Liver (tissue), 9 donors: ENCODE data around the gene TMEM114. TPM values are rescaled to one million over a fixed set of nuclear protein-coding genes. Genes with fewer than 3 reads are reported as not detected.

Experiments
- DNase-seq: peaks from one replicate; pipeline ENCODE4 v3.0.0-alpha.2; 2017; ENCODE audit warnings: low spot score
- H3K27ac ChIP-seq, 2 donors: one replicate each; pipeline ENCODE4 v1.7.0; 2013; ENCODE audit warnings: inconsistent platforms in 2 of 2, low read length in 2 of 2, control low read depth in 1 of 2, low read depth in 1 of 2, mild to moderate bottlenecking in 1 of 2
- H3K27me3 ChIP-seq, 4 donors: one replicate each; pipeline versions ENCODE4 v1.6.1 to v1.7.0; 2013; ENCODE audit warnings: low read length in 3 of 4, inconsistent platforms in 1 of 4, mild to moderate bottlenecking in 1 of 4, moderate library complexity in 1 of 4; ENCODE audit not compliant: control insufficient read depth in 4 of 4, insufficient read depth in 4 of 4
- H3K36me3 ChIP-seq, 4 donors: one replicate each; pipeline versions ENCODE4 v1.6.1 to v1.7.0; 2013; ENCODE audit warnings: low read length in 3 of 4, mild to moderate bottlenecking in 3 of 4, low read depth in 1 of 4, moderate library complexity in 1 of 4; ENCODE audit not compliant: control insufficient read depth in 4 of 4, insufficient read depth in 3 of 4
- H3K4me1 ChIP-seq, 4 donors: one replicate each; pipeline versions ENCODE4 v1.6.1 to v1.7.0; 2013; ENCODE audit warnings: low read length in 3 of 4, mild to moderate bottlenecking in 3 of 4, moderate library complexity in 1 of 4; ENCODE audit not compliant: control insufficient read depth in 4 of 4, insufficient read depth in 4 of 4
- H3K4me3 ChIP-seq, 3 donors: one replicate each; pipeline versions ENCODE4 v1.6.1 to v1.7.0; 2013; ENCODE audit warnings: low read length in 3 of 3, control low read depth in 1 of 3, low read depth in 1 of 3, mild to moderate bottlenecking in 1 of 3
- H3K9ac ChIP-seq, 2 donors: one replicate each; pipeline ENCODE4 v1.7.0; 2013; ENCODE audit warnings: low read length in 2 of 2, mild to moderate bottlenecking in 2 of 2, moderate library complexity in 2 of 2, control low read depth in 1 of 2, low read depth in 1 of 2
- H3K9me3 ChIP-seq, 4 donors: one replicate each; pipeline versions ENCODE4 v1.6.1 to v1.7.0; 2013; ENCODE audit warnings: low read length in 3 of 4; ENCODE audit not compliant: control insufficient read depth in 4 of 4
- EGR1 ChIP-seq, 2 donors: IDR thresholded peaks; 2 replicates each; pipeline ENCODE4 v1.6.1; 2016 to 2018; ENCODE audit warnings: antibody characterized with exemption in 2 of 2, low read depth in 2 of 2
- FOXA1 ChIP-seq: IDR thresholded peaks from 2 replicates; pipeline ENCODE4 v1.6.1; 2016; ENCODE audit warnings: antibody characterized with exemption
- FOXA2 ChIP-seq: IDR thresholded peaks from 2 replicates; pipeline ENCODE4 v1.6.1; 2016; ENCODE audit warnings: antibody characterized with exemption
- HNF4A ChIP-seq, 2 donors: conservative IDR thresholded peaks; 2 replicates each; pipeline ENCODE4 v1.6.1; 2016; ENCODE audit warnings: antibody characterized with exemption in 2 of 2, mild to moderate bottlenecking in 2 of 2
- HNF4G ChIP-seq: IDR thresholded peaks from 2 replicates; pipeline ENCODE4 v1.6.1; 2016; ENCODE audit warnings: antibody characterized with exemption
- NR2F2 ChIP-seq: IDR thresholded peaks from 2 replicates; pipeline ENCODE4 v1.6.1; 2016; ENCODE audit warnings: antibody characterized with exemption
- RAD21 ChIP-seq, 2 donors: IDR thresholded peaks; 2 replicates each; pipeline ENCODE4 v1.6.1; 2016; ENCODE audit warnings: antibody characterized with exemption in 2 of 2, mild to moderate bottlenecking in 2 of 2
- RXRA ChIP-seq, 2 donors: IDR thresholded peaks; 2 replicates each; pipeline ENCODE4 v1.6.1; 2017 to 2018; ENCODE audit warnings: antibody characterized with exemption in 2 of 2, mild to moderate bottlenecking in 1 of 2
- SP1 ChIP-seq: IDR thresholded peaks from 2 replicates; pipeline ENCODE4 v1.6.1; 2018; ENCODE audit warnings: antibody characterized with exemption, mild to moderate bottlenecking
- TAF1 ChIP-seq: conservative IDR thresholded peaks from 2 replicates; pipeline ENCODE4 v1.6.1; 2016; ENCODE audit warnings: antibody characterized with exemption, mild to moderate bottlenecking
- YY1 ChIP-seq: IDR thresholded peaks from 2 replicates; pipeline ENCODE4 v1.6.1; 2016; ENCODE audit warnings: antibody characterized with exemption, mild to moderate bottlenecking
- WGBS: extraction: QIAGEN DNeasy Blood & Tissue Kit; methylation state at CpG from one replicate; pipeline ENCODE4 v1.1.7; 2013; 5-methylcytosine and 5-hydroxymethylcytosine counted together
- polyA plus RNA-seq, 2 donors: library from polyadenylated mRNA; stranded (reverse) in 1 of 2; unstranded in 1 of 2; fragments of 200-250 nt in 1 of 2; fragments of >200 nt in 1 of 2; fragmentation: Nextera tagmentation in 1 of 2; extraction: Ambion mirVana in 1 of 2; gene quantifications; one replicate each; pipeline versions ENCODE4 v1.2.1 to v1.2.3, GENCODE V29; 2013 to 2015
- total RNA-seq, 2 donors: library from RNA; depleted of rRNA; stranded (reverse); fragments of >200 nt; gene quantifications; one replicate each; pipeline ENCODE4 v1.2.3, GENCODE V29; 2014
- TF ChIP-seq, protein P1 (sequence below): fragments of 150-350 bp; IDR thresholded peaks from 2 replicates; pipeline ENCODE4 v1.5.1; 2017; ENCODE audit warnings: improper control_type of control experiment, low read depth, low read length; ENCODE audit not compliant: missing input control
- TF ChIP-seq, protein P2 (sequence below): IDR thresholded peaks from 2 replicates; pipeline ENCODE4 v1.6.1; 2016; ENCODE audit warnings: antibody characterized with exemption
- TF ChIP-seq, protein P3 (sequence below): IDR thresholded peaks from 2 replicates; pipeline ENCODE4 v1.6.1; 2016; ENCODE audit warnings: antibody characterized with exemption, mild to moderate bottlenecking
- TF ChIP-seq, protein P4 (sequence below): IDR thresholded peaks from 2 replicates; pipeline ENCODE4 v1.6.1; 2016; ENCODE audit warnings: antibody characterized with exemption
- donor health status: healthy.
- donor health status: healthy.
- donor health status: healthy.
- donor health status: healthy.
- donor health status: healthy.

Gene TMEM114
- total and polyA plus RNA-seq, 4 donors = not detected

DNA sequence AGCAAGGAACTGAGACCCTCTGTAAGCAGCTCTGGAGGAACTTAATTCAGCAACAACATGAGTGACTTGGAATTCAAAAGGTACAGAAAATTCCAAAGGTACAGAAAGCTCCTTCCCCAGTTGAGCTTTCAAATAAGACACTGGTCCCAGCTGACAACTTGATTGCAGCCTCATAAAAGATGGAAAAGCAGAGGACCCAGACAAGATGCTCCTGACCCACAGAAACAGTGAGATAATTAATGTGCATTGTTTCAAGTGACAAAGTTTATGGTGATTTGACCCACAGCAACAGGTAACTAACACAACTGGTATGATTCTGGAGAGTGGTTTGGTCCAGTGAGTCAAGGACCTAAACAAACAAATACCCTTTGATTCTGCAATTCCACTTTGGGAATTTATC lies 15.2 kb upstream of the TMEM114 start:
- H3K9me3 ChIP-seq = peaks cover 0 to 2% (median 0%) of the 10 kb centered on the region in 4 donors
- H3K4me3 ChIP-seq = no peak overlapping the region
- no peaks in the 10 kb centered on the region for H3K4me1 ChIP-seq
- TF ChIP-seq RXRA (IDR thresholded peaks at IDR 0.05) (no peak), FOXA1 (no peak), HNF4G (no peak), RAD21 (IDR thresholded peaks at IDR 0.05) (no peak), HNF4A (conservative IDR thresholded peaks at IDR 0.05) (no peak), EGR1 (IDR thresholded peaks at IDR 0.05; ENCODE audit: low read depth in 2 of 2) (no peak), FOXA2 (no peak), NR2F2 (no peak), SP1 (no peak), TAF1 (no peak), YY1 (no peak)
- TF ChIP-seq, protein P1, sequence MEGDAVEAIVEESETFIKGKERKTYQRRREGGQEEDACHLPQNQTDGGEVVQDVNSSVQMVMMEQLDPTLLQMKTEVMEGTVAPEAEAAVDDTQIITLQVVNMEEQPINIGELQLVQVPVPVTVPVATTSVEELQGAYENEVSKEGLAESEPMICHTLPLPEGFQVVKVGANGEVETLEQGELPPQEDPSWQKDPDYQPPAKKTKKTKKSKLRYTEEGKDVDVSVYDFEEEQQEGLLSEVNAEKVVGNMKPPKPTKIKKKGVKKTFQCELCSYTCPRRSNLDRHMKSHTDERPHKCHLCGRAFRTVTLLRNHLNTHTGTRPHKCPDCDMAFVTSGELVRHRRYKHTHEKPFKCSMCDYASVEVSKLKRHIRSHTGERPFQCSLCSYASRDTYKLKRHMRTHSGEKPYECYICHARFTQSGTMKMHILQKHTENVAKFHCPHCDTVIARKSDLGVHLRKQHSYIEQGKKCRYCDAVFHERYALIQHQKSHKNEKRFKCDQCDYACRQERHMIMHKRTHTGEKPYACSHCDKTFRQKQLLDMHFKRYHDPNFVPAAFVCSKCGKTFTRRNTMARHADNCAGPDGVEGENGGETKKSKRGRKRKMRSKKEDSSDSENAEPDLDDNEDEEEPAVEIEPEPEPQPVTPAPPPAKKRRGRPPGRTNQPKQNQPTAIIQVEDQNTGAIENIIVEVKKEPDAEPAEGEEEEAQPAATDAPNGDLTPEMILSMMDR = no peak
- TF ChIP-seq, protein P2, sequence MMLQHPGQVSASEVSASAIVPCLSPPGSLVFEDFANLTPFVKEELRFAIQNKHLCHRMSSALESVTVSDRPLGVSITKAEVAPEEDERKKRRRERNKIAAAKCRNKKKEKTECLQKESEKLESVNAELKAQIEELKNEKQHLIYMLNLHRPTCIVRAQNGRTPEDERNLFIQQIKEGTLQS = no peak
- TF ChIP-seq, protein P3, sequence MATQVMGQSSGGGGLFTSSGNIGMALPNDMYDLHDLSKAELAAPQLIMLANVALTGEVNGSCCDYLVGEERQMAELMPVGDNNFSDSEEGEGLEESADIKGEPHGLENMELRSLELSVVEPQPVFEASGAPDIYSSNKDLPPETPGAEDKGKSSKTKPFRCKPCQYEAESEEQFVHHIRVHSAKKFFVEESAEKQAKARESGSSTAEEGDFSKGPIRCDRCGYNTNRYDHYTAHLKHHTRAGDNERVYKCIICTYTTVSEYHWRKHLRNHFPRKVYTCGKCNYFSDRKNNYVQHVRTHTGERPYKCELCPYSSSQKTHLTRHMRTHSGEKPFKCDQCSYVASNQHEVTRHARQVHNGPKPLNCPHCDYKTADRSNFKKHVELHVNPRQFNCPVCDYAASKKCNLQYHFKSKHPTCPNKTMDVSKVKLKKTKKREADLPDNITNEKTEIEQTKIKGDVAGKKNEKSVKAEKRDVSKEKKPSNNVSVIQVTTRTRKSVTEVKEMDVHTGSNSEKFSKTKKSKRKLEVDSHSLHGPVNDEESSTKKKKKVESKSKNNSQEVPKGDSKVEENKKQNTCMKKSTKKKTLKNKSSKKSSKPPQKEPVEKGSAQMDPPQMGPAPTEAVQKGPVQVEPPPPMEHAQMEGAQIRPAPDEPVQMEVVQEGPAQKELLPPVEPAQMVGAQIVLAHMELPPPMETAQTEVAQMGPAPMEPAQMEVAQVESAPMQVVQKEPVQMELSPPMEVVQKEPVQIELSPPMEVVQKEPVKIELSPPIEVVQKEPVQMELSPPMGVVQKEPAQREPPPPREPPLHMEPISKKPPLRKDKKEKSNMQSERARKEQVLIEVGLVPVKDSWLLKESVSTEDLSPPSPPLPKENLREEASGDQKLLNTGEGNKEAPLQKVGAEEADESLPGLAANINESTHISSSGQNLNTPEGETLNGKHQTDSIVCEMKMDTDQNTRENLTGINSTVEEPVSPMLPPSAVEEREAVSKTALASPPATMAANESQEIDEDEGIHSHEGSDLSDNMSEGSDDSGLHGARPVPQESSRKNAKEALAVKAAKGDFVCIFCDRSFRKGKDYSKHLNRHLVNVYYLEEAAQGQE = no peak
- no peak overlapping the region for H3K9ac ChIP-seq
- DNase-seq = no peak
- peaks cover 0 to 3% (median 0%) of the 10 kb centered on the region in 4 donors for H3K27me3 ChIP-seq
- no peaks in the 10 kb centered on the region for H3K36me3 ChIP-seq
- no peak overlapping the region for H3K27ac ChIP-seq

DNA sequence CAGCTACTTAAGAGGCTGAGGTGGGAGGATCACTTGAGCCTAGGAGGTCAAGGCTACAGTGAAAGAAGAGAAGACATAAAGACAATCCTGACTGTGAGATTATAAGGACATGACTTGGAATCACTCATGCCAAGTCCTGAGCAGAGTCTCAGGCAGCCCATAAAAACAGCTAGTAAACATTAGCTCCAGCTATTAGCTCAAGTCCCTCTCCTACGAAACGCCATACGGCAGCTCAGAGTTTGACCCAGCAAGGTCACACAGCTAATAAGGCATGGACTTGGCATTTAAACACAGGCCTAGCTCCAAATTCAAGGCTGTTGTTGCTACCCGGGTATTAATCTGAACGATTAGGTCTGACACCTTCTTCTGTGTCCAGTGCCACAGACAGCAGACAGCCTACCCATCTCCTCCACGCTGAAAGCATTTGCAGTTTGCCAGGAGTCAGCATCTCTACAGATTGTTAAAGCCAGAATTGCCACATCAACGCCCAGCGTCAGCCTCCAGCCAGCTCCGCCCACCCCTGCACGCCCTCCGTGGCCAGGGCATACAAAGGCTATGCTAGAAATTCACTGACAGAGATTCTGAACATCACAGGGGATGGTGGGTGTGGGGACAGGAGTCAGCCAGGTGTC lies 9.9 kb upstream of the TMEM114 start:
- TF ChIP-seq, protein P4, sequence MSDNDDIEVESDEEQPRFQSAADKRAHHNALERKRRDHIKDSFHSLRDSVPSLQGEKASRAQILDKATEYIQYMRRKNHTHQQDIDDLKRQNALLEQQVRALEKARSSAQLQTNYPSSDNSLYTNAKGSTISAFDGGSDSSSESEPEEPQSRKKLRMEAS = no peak
- TF ChIP-seq RAD21 (IDR thresholded peaks at IDR 0.05) (no peak), SP1 (no peak), HNF4A (conservative IDR thresholded peaks at IDR 0.05) (no peak), YY1 (no peak)
- no peaks in the 10 kb centered on the region for H3K4me1 ChIP-seq
- H3K27ac ChIP-seq = no peak overlapping the region
- no peak overlapping the region for H3K9ac ChIP-seq
- no peak overlapping the region for H3K4me3 ChIP-seq
- H3K9me3 ChIP-seq = peaks cover 0 to 4% (median 2%) of the 10 kb centered on the region in 4 donors
- no peaks in the 10 kb centered on the region for H3K27me3 ChIP-seq
- DNase-seq = no peak
- no peaks in the 10 kb centered on the region for H3K36me3 ChIP-seq
- WGBS = 74% methylated on average over 11 of the region's 11 CpGs
